ENCODE results near the gene GOLGA8S. TPM values are rescaled to one million over a fixed set of nuclear protein-coding genes. Genes with fewer than 3 reads are reported as not detected.
"Not testable (repeated sequence)": the region's sequence is repeated elsewhere in the genome, so short reads cannot be mapped to it uniquely, and the experiment has no call there.

GOLGA8S gene
- total RNA-seq, 2 experiments from 2014 or later, result 0.10 TPM; not detected in 1

- ChIA-PET CTCF (ENCODE audit: unreplicated experiment) (no interaction called here), POLR2A (no interaction called here)
- H3K4me1 ChIP-seq (ENCODE audit: insufficient read depth, low read length, poor library complexity, severe bottlenecking), result no peaks in the 10 kb centered on the region
- H3K36me3 ChIP-seq (ENCODE audit: insufficient read depth, low read length), result no peaks in the 10 kb centered on the region
- H2AFZ ChIP-seq (ENCODE audit: low read length), result no peak overlapping the region
- no TSS peak for BruUV-seq (replicated peaks)
- no peak for TF ChIP-seq CTCF (conservative IDR thresholded peaks at IDR 0.05; ENCODE audit: low read length)
- no peak for TF ChIP-seq EZH2phosphoT487 (IDR thresholded peaks at IDR 0.05; ENCODE audit: borderline replicate concordance, low read depth, low read length)
- no peak overlapping the region for H3K27ac ChIP-seq (ENCODE audit: low read depth, low read length, poor library complexity, severe bottlenecking)
- H3K9me2 ChIP-seq (ENCODE audit: insufficient read depth, low read length), result no peaks in the 10 kb centered on the region
- no peak for DNase-seq (ENCODE audit: low spot score)
- no peak overlapping the region for H3K4me3 ChIP-seq (ENCODE audit: low read depth, low read length, poor library complexity, severe bottlenecking)
- no peaks in the 10 kb centered on the region for H4K20me1 ChIP-seq (ENCODE audit: insufficient read depth, low read length)
- no peaks in the 10 kb centered on the region for H3K9me3 ChIP-seq (ENCODE audit: low read length)
- no peak overlapping the region for H3K4me2 ChIP-seq (ENCODE audit: low read length)
- H3K79me2 ChIP-seq (ENCODE audit: insufficient read depth, low read depth, low read length), result no peaks in the 10 kb centered on the region
- intact Hi-C loops (cut with micrococcal nuclease; ENCODE audit: unreplicated experiment), result no loop called here
Measured at GRCh38 chr15:23402544-23402943, 48.0 kb downstream of the GOLGA8S start.

GRCh38 chr15:23403550-23403949 is 49.0 kb downstream of the GOLGA8S start:
- H3K4me1 ChIP-seq (ENCODE audit: insufficient read depth, low read length, poor library complexity, severe bottlenecking), result no peaks in the 10 kb centered on the region
- no peak overlapping the region for H3K4me2 ChIP-seq (ENCODE audit: low read length)
- no peaks in the 10 kb centered on the region for H3K9me2 ChIP-seq (ENCODE audit: insufficient read depth, low read length)
- no peak overlapping the region for H2AFZ ChIP-seq (ENCODE audit: low read length)
- DNase-seq (ENCODE audit: low spot score), result no peak
- H3K36me3 ChIP-seq (ENCODE audit: insufficient read depth, low read length), result no peaks in the 10 kb centered on the region
- TF ChIP-seq CTCF (conservative IDR thresholded peaks at IDR 0.05; ENCODE audit: low read length) (no peak), EZH2phosphoT487 (IDR thresholded peaks at IDR 0.05; ENCODE audit: borderline replicate concordance, low read depth, low read length) (no peak)
- no peaks in the 10 kb centered on the region for H3K79me2 ChIP-seq (ENCODE audit: insufficient read depth, low read depth, low read length)
- ChIA-PET POLR2A (interaction anchor here (0.7 kb wide), 1 partner anchor 286 kb away, joined by 4 read pairs; no protein-coding TSS in a partner anchor), CTCF (ENCODE audit: unreplicated experiment) (no interaction called here)
- H3K4me3 ChIP-seq (ENCODE audit: low read depth, low read length, poor library complexity, severe bottlenecking), result no peak overlapping the region
- H3K9me3 ChIP-seq (ENCODE audit: low read length), result no peaks in the 10 kb centered on the region
- BruUV-seq (replicated peaks), result no TSS peak
- no peaks in the 10 kb centered on the region for H4K20me1 ChIP-seq (ENCODE audit: insufficient read depth, low read length)
- intact Hi-C loops (cut with micrococcal nuclease; ENCODE audit: unreplicated experiment), result no loop called here
- no peak overlapping the region for H3K27ac ChIP-seq (ENCODE audit: low read depth, low read length, poor library complexity, severe bottlenecking)

- POLR2A ChIA-PET, result no interaction called here
- no peaks in the 10 kb centered on the region for H3K79me2 ChIP-seq (ENCODE audit: insufficient read depth, low read depth, low read length)
- H3K9me2 ChIP-seq (ENCODE audit: insufficient read depth, low read length), result no peaks in the 10 kb centered on the region
- H3K4me2 ChIP-seq (ENCODE audit: low read length), result no peak overlapping the region
- H3K4me1 ChIP-seq (ENCODE audit: insufficient read depth, low read length, poor library complexity, severe bottlenecking), result no peaks in the 10 kb centered on the region
- no peaks in the 10 kb centered on the region for H4K20me1 ChIP-seq (ENCODE audit: insufficient read depth, low read length)
- H3K27ac ChIP-seq (ENCODE audit: low read depth, low read length, poor library complexity, severe bottlenecking), result no peak overlapping the region
- TF ChIP-seq CTCF (conservative IDR thresholded peaks at IDR 0.05; ENCODE audit: low read length), result no peak
- no peak for TF ChIP-seq EZH2phosphoT487 (IDR thresholded peaks at IDR 0.05; ENCODE audit: borderline replicate concordance, low read depth, low read length)
- BruUV-seq (replicated peaks), result no TSS peak
- H2AFZ ChIP-seq (ENCODE audit: low read length), result no peak overlapping the region
- H3K4me3 ChIP-seq (ENCODE audit: low read depth, low read length, poor library complexity, severe bottlenecking), result no peak overlapping the region
- H3K36me3 ChIP-seq (ENCODE audit: insufficient read depth, low read length), result no peaks in the 10 kb centered on the region
- intact Hi-C loops (cut with micrococcal nuclease; ENCODE audit: unreplicated experiment), result no loop called here
- no peak for DNase-seq (ENCODE audit: low spot score)
- H3K9me3 ChIP-seq (ENCODE audit: low read length), result no peaks in the 10 kb centered on the region
- CTCF ChIA-PET (ENCODE audit: unreplicated experiment), result no interaction called here
Measured at GRCh38 chr15:23411841-23412240, 57.3 kb downstream of the GOLGA8S start.

GRCh38 chr15:23412881-23413600 is 58.5 kb downstream of the GOLGA8S start:
- DNase-seq (ENCODE audit: low spot score); H3K36me3 ChIP-seq (ENCODE audit: insufficient read depth, low read length); POLR2A ChIA-PET; CTCF ChIA-PET (ENCODE audit: unreplicated experiment); H3K27ac ChIP-seq (ENCODE audit: low read depth, low read length, poor library complexity, severe bottlenecking); H2AFZ ChIP-seq (ENCODE audit: low read length); H3K4me3 ChIP-seq (ENCODE audit: low read depth, low read length, poor library complexity, severe bottlenecking); H3K9me3 ChIP-seq (ENCODE audit: low read length); H3K4me1 ChIP-seq (ENCODE audit: insufficient read depth, low read length, poor library complexity, severe bottlenecking); H3K4me2 ChIP-seq (ENCODE audit: low read length); intact Hi-C loops (cut with micrococcal nuclease; ENCODE audit: unreplicated experiment); H4K20me1 ChIP-seq (ENCODE audit: insufficient read depth, low read length); BruUV-seq (replicated peaks); H3K9me2 ChIP-seq (ENCODE audit: insufficient read depth, low read length); H3K79me2 ChIP-seq (ENCODE audit: insufficient read depth, low read depth, low read length): not testable (repeated sequence)

Data from OCI-LY7 (cell line).